WTC11 (cell line): ENCODE data around the gene CRB2.

ENCODE experiments used
- TF ChIP-seq, protein P1 (sequence below): fragments of 200-600 bp; IDR thresholded peaks from 2 replicates; pipeline ENCODE4 v1.8.0; 2022; ENCODE audit warnings: antibody characterized with exemption
- TF ChIP-seq, protein P2 (sequence below): sonication (generic); formaldehyde crosslinking; IDR thresholded peaks from 2 replicates; pipeline ENCODE4 v1.8.1; 2023; ENCODE audit warnings: mild to moderate bottlenecking, missing genetic modification reagents, moderate library complexity

DNA sequence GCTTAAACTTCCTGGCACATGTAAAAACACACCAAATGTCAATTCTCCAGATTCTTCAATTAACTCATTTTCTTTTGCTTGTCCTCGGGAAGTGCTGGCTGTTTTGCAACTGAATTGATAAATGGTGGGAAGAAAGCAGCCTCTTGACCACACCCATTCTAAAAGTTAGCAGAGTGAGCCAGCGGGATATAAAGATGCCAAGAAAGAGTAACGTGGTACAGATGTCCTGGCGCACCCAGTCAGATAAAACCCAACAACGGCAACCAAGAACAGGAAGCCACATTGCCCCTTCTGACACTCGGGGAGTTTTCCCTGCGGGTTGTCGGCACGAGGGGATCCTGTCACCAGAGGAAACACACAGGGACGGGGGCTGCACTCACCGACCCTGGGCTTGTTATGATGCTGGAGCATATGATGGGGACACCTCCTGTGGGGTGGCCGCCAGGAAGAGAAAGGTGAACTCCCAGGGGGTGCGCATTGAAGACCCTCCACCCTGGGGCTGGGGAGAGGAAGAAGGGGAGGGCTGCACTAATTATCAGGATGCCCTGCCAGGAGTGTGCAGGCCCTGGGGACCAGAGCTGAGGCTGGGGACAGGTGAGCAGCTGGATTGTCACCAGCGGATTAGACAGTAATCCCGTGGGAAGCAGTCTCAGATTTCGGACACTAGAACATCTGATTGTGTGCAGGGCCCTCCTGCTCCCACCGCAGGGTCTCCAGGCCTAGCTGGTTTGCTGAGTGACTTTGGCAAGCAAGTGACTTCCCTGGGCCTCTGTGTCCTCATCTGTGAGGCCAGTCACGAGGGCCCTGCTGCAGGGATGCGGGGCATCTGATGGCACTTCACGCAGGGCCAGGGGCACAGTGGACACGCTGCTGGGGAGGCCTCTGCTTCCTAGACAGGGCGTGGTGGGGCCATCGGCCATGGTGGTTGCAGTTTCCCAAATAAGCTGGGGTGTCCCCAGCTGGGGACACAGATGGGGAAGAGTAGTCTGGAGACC, 59.2 kb downstream of the CRB2 start:
- TF ChIP-seq, protein P1, sequence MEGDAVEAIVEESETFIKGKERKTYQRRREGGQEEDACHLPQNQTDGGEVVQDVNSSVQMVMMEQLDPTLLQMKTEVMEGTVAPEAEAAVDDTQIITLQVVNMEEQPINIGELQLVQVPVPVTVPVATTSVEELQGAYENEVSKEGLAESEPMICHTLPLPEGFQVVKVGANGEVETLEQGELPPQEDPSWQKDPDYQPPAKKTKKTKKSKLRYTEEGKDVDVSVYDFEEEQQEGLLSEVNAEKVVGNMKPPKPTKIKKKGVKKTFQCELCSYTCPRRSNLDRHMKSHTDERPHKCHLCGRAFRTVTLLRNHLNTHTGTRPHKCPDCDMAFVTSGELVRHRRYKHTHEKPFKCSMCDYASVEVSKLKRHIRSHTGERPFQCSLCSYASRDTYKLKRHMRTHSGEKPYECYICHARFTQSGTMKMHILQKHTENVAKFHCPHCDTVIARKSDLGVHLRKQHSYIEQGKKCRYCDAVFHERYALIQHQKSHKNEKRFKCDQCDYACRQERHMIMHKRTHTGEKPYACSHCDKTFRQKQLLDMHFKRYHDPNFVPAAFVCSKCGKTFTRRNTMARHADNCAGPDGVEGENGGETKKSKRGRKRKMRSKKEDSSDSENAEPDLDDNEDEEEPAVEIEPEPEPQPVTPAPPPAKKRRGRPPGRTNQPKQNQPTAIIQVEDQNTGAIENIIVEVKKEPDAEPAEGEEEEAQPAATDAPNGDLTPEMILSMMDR = no peak
- TF ChIP-seq, protein P2, sequence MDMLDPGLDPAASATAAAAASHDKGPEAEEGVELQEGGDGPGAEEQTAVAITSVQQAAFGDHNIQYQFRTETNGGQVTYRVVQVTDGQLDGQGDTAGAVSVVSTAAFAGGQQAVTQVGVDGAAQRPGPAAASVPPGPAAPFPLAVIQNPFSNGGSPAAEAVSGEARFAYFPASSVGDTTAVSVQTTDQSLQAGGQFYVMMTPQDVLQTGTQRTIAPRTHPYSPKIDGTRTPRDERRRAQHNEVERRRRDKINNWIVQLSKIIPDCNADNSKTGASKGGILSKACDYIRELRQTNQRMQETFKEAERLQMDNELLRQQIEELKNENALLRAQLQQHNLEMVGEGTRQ (CRISPR knock-in tag) = no peak
